ENCODE results near the gene FNIP1.

GRCh38 chr5:131773805-131774204 lies 23.0 kb downstream of the FNIP1 start:
- TF ChIP-seq POLR2A (IDR thresholded peaks at IDR 0.05), result no peak
- TF ChIP-seq CTCF (IDR thresholded peaks at IDR 0.05), result no peak
